GM15510 (cell line): ENCODE results near the gene MARVELD1.

ENCODE experiments used
- POLR2A ChIP-seq: IDR thresholded peaks from 3 replicates; pipeline ENCODE4 v1.6.1; 2011; ENCODE audit warnings: borderline replicate concordance; ENCODE audit not compliant: insufficient read length; ENCODE audit errors: extremely low read depth

MARVELD1 gene

GRCh38 chr10:97713339-97713825 lies at the start of gene MARVELD1:
Gene MARVELD1, plus strand, starts transcription at chr10:97713730. Its CDS starts 147 bp downstream, at chr10:97713877.
- TF ChIP-seq POLR2A: no peak

DNA sequence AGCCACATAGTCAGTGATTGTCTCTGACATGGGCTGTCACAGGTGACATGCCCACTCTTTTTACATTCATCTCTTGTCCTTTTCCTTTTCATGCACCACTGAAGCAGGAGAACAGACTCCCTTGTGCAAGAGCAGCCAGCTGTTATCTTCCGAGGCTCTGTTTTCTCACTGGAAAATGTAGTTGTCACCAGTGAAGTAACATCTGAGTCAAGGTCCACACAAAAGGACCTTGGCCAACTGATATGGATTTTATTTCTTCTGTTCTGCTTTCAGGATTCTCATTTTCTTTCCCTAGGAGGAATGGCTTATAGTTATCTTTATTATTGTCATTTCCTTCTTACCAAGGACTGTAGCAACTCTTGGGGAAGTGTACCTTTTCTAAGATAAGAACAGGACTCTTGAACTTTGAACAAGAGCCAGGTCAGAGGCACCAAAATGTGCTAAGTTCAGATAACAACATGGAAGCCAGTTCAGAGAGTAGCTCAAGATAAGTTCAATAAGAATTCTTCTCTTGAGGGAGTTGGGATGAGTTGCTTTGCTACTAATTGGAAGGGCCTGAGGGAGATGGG lies 49.2 kb upstream of the MARVELD1 start:
- TF ChIP-seq POLR2A: no peak

- TF ChIP-seq POLR2A: no peak
Observed at GRCh38 chr10:97666992-97667391, 46.5 kb upstream of the MARVELD1 start.

DNA sequence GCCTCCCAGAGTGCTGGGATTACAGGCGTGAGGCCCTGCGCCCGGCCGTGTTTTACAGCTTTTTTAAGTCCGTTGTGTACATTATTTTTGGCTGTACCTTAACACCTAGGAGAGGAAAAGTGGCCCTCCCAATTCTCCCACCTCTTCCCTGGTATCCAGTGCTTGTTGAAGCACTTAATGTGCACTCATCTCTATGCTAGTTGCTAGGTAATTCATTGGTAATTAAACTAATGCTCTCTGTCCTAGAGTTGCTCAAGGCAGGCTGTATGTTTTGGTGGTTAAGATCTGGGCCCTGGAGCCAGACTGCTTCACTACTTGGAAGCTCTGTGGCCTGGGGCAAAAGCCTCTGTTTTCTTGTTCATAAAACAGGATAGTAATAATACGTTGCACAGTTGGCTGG lies 46.1 kb upstream of the MARVELD1 start:
- no peak for TF ChIP-seq POLR2A

DNA sequence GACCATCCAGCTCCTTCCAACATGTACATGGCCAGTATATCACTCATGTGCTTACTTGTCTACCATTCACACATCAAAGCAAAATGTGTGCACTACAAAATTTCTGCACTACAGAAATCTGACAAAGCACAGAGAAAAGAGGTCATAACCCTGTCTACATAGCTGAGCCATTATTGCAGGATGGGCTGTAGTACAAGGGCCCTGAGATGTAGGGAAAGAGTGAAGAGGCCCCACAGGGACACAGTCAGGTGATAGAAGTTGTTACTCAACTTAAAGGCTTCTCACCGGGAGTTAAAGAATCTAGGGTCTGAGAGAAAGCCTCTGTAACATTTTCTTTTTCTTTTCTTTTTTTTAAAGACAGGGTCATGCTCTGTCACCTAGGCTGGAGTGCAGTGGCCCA lies 44.0 kb upstream of the MARVELD1 start:
- TF ChIP-seq POLR2A: no peak

- TF ChIP-seq POLR2A: no peak
Observed at GRCh38 chr10:97673736-97674525, 39.6 kb upstream of the MARVELD1 start.

DNA sequence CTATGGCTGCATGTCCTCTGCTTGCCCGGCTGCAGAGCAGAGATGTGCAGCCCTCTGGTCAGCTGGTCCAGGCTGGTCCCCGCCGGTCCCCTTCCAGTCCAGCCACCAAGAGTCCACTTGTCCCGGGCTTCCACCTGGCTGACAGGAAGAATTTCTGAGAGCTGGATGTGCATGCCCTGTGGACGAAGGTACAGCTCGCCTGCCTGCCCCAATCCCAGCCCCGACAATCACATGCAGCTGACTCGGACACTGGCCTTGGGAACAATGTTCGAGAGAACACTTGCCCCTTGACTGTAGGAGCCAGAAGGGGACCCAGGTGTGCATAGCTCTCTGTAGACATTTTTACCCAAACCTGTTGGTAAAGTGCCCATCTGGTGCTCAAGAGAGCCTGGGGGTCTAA lies 38.3 kb upstream of the MARVELD1 start:
- TF ChIP-seq POLR2A: no peak

DNA sequence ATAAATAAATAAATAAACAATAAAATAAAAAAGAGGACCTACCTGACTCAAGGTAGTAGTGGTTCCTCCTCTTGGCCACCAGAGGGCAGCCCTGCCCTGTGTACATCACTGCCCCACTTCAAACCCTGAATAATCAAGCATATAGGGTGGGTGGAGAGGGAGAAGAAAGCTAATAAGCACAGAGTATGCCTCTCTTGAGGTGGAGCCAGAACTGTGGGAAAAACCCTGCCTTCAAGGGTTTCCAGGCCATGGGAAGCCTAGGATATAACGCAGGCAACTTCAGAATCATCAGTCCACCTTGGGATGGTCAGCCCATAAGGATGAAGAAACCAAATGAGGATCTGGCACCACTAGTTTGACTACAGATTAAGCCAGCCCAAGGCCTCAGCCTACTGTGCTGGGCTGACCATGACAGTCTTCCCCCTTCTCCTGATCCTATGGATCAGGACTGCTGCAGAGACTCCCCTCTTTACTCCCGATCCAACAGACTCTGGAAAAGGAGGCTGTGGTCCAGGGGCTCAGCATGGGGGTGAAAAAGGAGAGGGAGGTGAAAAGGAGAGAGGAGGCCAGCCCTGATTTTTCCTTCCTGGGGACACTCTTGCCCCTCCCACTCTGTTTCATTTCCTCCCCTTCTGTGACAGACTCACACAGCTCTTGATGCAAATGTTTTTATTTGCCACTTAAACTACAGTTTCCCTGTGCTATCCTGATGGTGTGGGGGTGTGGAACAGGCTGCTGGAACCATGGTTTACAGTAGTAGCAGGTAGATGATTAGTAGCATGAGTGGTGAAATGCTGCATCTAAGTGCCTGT lies 36.6 kb upstream of the MARVELD1 start:
- TF ChIP-seq POLR2A: no peak

- TF ChIP-seq POLR2A: no peak
Observed at GRCh38 chr10:97679594-97679993, 33.9 kb upstream of the MARVELD1 start.

DNA sequence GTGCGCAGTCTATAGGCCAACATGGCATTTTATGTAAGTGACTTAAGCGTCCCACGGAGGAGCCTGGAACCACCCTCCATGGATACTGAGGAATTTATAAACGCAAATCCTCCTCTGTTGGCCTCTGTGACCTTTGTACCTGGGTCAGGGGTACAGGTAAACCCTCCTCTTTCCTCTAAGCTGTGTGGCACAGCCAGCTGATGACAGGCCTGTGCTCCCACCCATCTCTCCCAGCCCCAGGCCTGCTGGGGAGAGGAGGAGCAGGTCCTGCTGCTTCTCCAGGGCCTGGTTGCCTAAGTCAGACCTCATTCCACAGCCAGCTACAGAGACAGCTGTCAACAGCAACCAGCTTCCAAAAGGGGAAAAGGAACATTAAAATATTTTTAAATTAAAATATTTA lies 31.5 kb upstream of the MARVELD1 start:
- no peak for TF ChIP-seq POLR2A

- no peak for TF ChIP-seq POLR2A
Observed at GRCh38 chr10:97683556-97684367, 29.8 kb upstream of the MARVELD1 start.

GRCh38 chr10:97684866-97685394 lies 28.6 kb upstream of the MARVELD1 start:
- no peak for TF ChIP-seq POLR2A

- no peak for TF ChIP-seq POLR2A
Observed at GRCh38 chr10:97685395-97685958, 28.1 kb upstream of the MARVELD1 start.
